H1 (cell line): ENCODE measurements around the gene RBSN. TPM values are rescaled to one million over a fixed set of nuclear protein-coding genes. Genes with fewer than 3 reads are reported as not detected.

Source experiments
- BRCA1 ChIP-seq: IDR thresholded peaks from 2 replicates; pipeline ENCODE4 v1.6.1; 2012; ENCODE audit warnings: low read depth, low read length, improper control_type of control experiment
- CBX5 ChIP-seq: fragments of 300-800, 300-1000 bp; sonication (generic); IDR thresholded peaks from 2 replicates; pipeline ENCODE4 v1.7.1; 2016; ENCODE audit warnings: antibody characterized with exemption, low read length, low read depth
- CTCF ChIP-seq, 3 experiments: IDR thresholded peaks; 1 replicate in 2 of 3; 2 replicates in 1 of 3; pipeline versions ENCODE4 v1.5.1 to v1.6.1; 2011; ENCODE audit warnings: low read length in 3 of 3, mild to moderate bottlenecking in 3 of 3, inconsistent platforms in 2 of 3, low read depth in 1 of 3, moderate library complexity in 1 of 3; ENCODE audit not compliant: insufficient read depth in 1 of 3; ENCODE audit errors: control extremely low read depth in 1 of 3
- JUN ChIP-seq: IDR thresholded peaks from 2 replicates; pipeline ENCODE4 v1.6.1; 2011; ENCODE audit warnings: low read depth, mild to moderate bottlenecking, improper control_type of control experiment, low read length
- KDM4A ChIP-seq: IDR thresholded peaks from one replicate; pipeline ENCODE4 v1.7.1; 2012; ENCODE audit warnings: low read depth, mild to moderate bottlenecking, moderate library complexity, low read length, inconsistent platforms; ENCODE audit not compliant: severe bottlenecking
- SIN3A ChIP-seq, 2 experiments: IDR thresholded peaks in 1 of 2; conservative IDR thresholded peaks in 1 of 2; 2 replicates each; pipeline ENCODE4 v1.6.1; 2011 to 2012; ENCODE audit warnings: low read length in 2 of 2, improper control_type of control experiment in 1 of 2, low read depth in 1 of 2, mild to moderate bottlenecking in 1 of 2
- polyA plus RNA-seq, 7 experiments: library from polyadenylated mRNA; depleted of rRNA in 3 of 7; stranded (reverse) in 5 of 7; unstranded in 2 of 7; fragments of >200 nt in 5 of 7; fragments of 200-250 nt in 2 of 7; gene quantifications; 1 replicate in 5 of 7; 2 replicates in 1 of 7; 4 replicates in 1 of 7; pipeline versions ENCODE4 v1.2.1 to v1.2.3, GENCODE V29; 2011 to 2013; ENCODE audit warnings: missing spikeins in 2 of 7, mixed read lengths in 2 of 7
- total RNA-seq: library from RNA; stranded (reverse); fragmentation: NEBNext Ultra II Directional; extraction: Animal tissue kit (Norgen Biotek cat#: 25700); gene quantifications from 2 replicates; pipeline ENCODE4 v1.2.1, GENCODE V29; 2021

Gene RBSN
- total and polyA plus RNA-seq, 2 of the 8 experiments (the other 6 are each of a cell fraction or from before 2014, with no cell fraction given) = 5.9 to 20.0 TPM

GRCh38 chr3:15063238-15063637, 35.7 kb downstream of the RBSN start (continued):
- TF ChIP-seq BRCA1 = no peak
- TF ChIP-seq CTCF (IDR thresholded peaks at IDR 0.05; ENCODE audit: control extremely low read depth in 1 of 3, insufficient read depth in 1 of 3, low read depth in 1 of 3, low read length in 3 of 3) = no peak
- no peak for TF ChIP-seq KDM4A
- TF ChIP-seq CBX5 = no peak
- TF ChIP-seq SIN3A (conservative IDR thresholded peaks at IDR 0.05 in 1 of 2, IDR thresholded peaks at IDR 0.05 in 1 of 2; ENCODE audit: low read depth in 1 of 2, low read length in 2 of 2) = no peak
- TF ChIP-seq JUN = no peak
- TF ChIP-seq, all 59 proteins: peak for 0
